Measurements from ENCODE around the gene ZBTB24.

The ZBTB24 gene

GRCh38 chr6:109417646-109418045 is 65.4 kb downstream of the ZBTB24 start:
- H3K27me3 Mint-ChIP-seq: no peaks in the 10 kb centered on the region
- H3K4me3 Mint-ChIP-seq: no peak overlapping the region
- no peak overlapping the region for H3K27ac Mint-ChIP-seq
- DNase-seq (ENCODE audit: low spot score in 2 of 2): no peak
- peaks cover 3% of the 10 kb centered on the region for H3K4me1 Mint-ChIP-seq
- peaks cover 2% of the 10 kb centered on the region for H3K9me3 Mint-ChIP-seq
- no peaks in the 10 kb centered on the region for H3K36me3 Mint-ChIP-seq
- no peak for ATAC-seq (ENCODE audit: low read depth)

All from memory B cell (primary cell).